22Rv1 (cell line): ENCODE data around the gene ILKAP.

ENCODE experiments used
- ZFX ChIP-seq: fragments of 450-650 bp; IDR thresholded peaks from 2 replicates; pipeline ENCODE4 v1.6.1; 2017; ENCODE audit warnings: antibody characterized with exemption, borderline replicate concordance
- TF ChIP-seq, protein P1 (sequence below): fragments of 450-650 bp; IDR thresholded peaks from 2 replicates; pipeline ENCODE4 v1.5.1; 2017; ENCODE audit warnings: mild to moderate bottlenecking

DNA sequence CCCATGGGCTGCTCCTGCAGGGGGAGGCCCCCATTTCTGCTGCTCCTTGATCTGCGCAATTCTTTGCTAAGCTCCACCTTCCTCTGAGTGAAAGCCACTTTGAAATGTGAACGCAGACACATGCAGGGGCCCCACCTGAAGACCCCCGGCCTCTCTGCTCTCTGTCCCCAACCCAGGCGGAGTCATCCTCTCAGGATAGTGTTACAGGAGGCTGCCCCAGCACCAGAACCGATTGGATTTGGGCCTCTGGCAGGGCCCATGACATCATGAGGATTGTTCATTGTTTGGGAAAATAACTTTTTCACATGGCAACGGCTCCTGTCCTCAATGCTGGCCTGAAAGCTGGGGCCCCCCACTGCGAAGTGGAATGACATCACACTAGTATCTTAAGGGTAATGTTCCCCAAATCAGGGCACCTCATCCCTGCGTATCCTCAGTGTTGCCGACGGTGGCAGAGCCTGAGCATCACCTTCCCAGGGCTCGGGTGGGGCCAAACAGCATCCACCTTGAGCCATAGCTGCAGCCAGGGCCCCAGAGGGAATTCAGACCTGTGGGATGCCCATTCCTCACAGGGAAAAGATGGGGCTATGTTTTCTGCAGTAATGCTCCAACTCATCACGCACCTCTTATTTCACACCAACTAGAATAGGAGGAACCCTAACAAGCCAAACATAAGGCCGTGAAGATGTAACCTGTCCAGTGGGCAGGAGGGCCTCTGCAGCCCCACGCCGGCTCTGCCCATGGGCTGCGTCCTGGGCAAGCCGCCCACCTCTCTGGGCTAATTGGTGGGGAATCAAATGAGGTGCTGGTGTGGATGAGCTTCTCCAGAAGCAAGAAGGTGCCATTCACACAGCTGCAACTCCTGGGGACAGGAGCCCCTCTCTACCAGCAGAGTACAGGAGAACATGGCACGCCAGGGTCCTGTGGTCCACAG, 47.5 kb downstream of the ILKAP start:
- TF ChIP-seq, protein P1, sequence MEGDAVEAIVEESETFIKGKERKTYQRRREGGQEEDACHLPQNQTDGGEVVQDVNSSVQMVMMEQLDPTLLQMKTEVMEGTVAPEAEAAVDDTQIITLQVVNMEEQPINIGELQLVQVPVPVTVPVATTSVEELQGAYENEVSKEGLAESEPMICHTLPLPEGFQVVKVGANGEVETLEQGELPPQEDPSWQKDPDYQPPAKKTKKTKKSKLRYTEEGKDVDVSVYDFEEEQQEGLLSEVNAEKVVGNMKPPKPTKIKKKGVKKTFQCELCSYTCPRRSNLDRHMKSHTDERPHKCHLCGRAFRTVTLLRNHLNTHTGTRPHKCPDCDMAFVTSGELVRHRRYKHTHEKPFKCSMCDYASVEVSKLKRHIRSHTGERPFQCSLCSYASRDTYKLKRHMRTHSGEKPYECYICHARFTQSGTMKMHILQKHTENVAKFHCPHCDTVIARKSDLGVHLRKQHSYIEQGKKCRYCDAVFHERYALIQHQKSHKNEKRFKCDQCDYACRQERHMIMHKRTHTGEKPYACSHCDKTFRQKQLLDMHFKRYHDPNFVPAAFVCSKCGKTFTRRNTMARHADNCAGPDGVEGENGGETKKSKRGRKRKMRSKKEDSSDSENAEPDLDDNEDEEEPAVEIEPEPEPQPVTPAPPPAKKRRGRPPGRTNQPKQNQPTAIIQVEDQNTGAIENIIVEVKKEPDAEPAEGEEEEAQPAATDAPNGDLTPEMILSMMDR, result no peak
- no peak for TF ChIP-seq ZFX
